Transverse colon (tissue), 4 donors: ENCODE measurements around the gene YWHAB. TPM values are rescaled to one million over a fixed set of nuclear protein-coding genes. Genes with fewer than 3 reads are reported as not detected.

Experiments
- DNase-seq: peaks from one replicate; pipeline ENCODE4 v3.0.0-alpha.2; 2019
- H3K27ac ChIP-seq, 4 donors: fragments of 200-600 bp; sonication (generic); 2 replicates each; pipeline ENCODE4 v1.5.1; 2016 to 2018; ENCODE audit warnings: inconsistent platforms in 4 of 4
- H3K27me3 ChIP-seq: fragments of 200-600 bp; sonication (generic); 2 replicates; pipeline ENCODE4 v1.5.1; 2017; ENCODE audit warnings: inconsistent platforms
- H3K36me3 ChIP-seq, 4 donors: fragments of 200-600 bp; sonication (generic); 2 replicates each; pipeline ENCODE4 v1.5.1; 2017 to 2019; ENCODE audit warnings: inconsistent platforms in 4 of 4
- H3K4me1 ChIP-seq, 4 donors: fragments of 200-600 bp; sonication (generic); 2 replicates each; pipeline ENCODE4 v1.5.1; 2017 to 2020; ENCODE audit warnings: inconsistent platforms in 4 of 4
- H3K4me3 ChIP-seq, 4 donors: fragments of 200-600 bp; sonication (generic); 1 replicate in 1 of 4; 2 replicates in 3 of 4; pipeline versions ENCODE4 v1.5.1 to v1.6.1; 2017 to 2019; ENCODE audit warnings: inconsistent platforms in 4 of 4
- H3K9me3 ChIP-seq, 2 donors: fragments of 200-600 bp; sonication (generic); 2 replicates each; pipeline ENCODE4 v1.5.1; 2017 to 2019; ENCODE audit warnings: inconsistent platforms in 2 of 2
- CTCF ChIP-seq, 5 experiments: fragments of 200-600 bp in 3 of 5; fragments of 450-650 bp in 2 of 5; sonication (generic) in 3 of 5; IDR thresholded peaks; 1 replicate in 2 of 5; 2 replicates in 3 of 5; pipeline ENCODE4 v1.5.1; 2016 to 2017; ENCODE audit warnings: antibody characterized with exemption in 5 of 5, inconsistent platforms in 3 of 5, mild to moderate bottlenecking in 2 of 5, moderate library complexity in 1 of 5
- EP300 ChIP-seq: sonication (generic); formaldehyde crosslinking; IDR thresholded peaks from one replicate; pipeline ENCODE4 v1.6.1; 2017; ENCODE audit warnings: antibody characterized with exemption, low read depth
- POLR2A ChIP-seq: fragments of 450-650 bp; IDR thresholded peaks from one replicate; pipeline ENCODE4 v1.6.1; 2016; ENCODE audit warnings: antibody characterized with exemption, mild to moderate bottlenecking, moderate library complexity
- POLR2AphosphoS5 ChIP-seq, 3 donors: sonication (generic); formaldehyde crosslinking; IDR thresholded peaks; one replicate each; pipeline ENCODE4 v1.6.1; 2016; ENCODE audit warnings: antibody characterized with exemption in 3 of 3
- WGBS, 2 donors: methylation state at CpG; one replicate each; pipeline ENCODE4 v1.1.5; 2018; ENCODE audit warnings: low coverage in 1 of 2; 5-methylcytosine and 5-hydroxymethylcytosine counted together
- in situ Hi-C, 4 donors: fragments of 200-750 bp; cut with MboI; loops; one replicate each; pipeline versions ENCODE4 v1.15.0 to v1.15.1; 2017; ENCODE audit warnings: low sequenced_read_pairs in 3 of 4, low pct_ligation_motif_present in 1 of 4, low pct_unique_long_range_greater_than_20kb in 1 of 4
- intact Hi-C: fragments of 100-400 bp; cut with DNase I; formaldehyde crosslinking; loops from one replicate; pipeline ENCODE4 v1.15.1; 2023; ENCODE audit warnings: low total_unique reads
- total RNA-seq, 4 donors: library from RNA; depleted of rRNA; stranded (reverse); fragments of >200 nt; gene quantifications; one replicate each; pipeline ENCODE4 v1.1.0, GENCODE V29; 2016

Gene YWHAB
- total RNA-seq, 4 donors from 2014 or later, result 73.2 to 170 (median 117) TPM

GRCh38 chr20:44936510-44936909 is 51.0 kb downstream of the YWHAB start:
- WGBS, 2 donors, result 95% methylated on average over 10 of the region's 10 CpGs; no CpG with 5 or more reads in 1 of the 2 donors
- intact Hi-C loops, result no loop called here
- Histone ChIP-seq H3K9me3 (no peaks in the 10 kb centered on the region), H3K4me3 (no peak overlapping the region), H3K27me3 (no peaks in the 10 kb centered on the region), H3K36me3 (no peaks in the 10 kb centered on the region), H3K27ac (no peak overlapping the region), H3K4me1 (no peaks in the 10 kb centered on the region)
- no peak for TF ChIP-seq POLR2AphosphoS5 (IDR thresholded peaks at IDR 0.05)
- TF ChIP-seq POLR2A, result no peak
- no peak for TF ChIP-seq EP300
- no peak for TF ChIP-seq CTCF (IDR thresholded peaks at IDR 0.05)
- in situ Hi-C loops, result no loop called here
- no peak for DNase-seq

GRCh38 chr20:44938637-44939036 is 53.1 kb downstream of the YWHAB start:
- Histone ChIP-seq H3K27ac (no peak overlapping the region), H3K27me3 (no peaks in the 10 kb centered on the region), H3K36me3 (peaks cover 0 to 13% (median 3%) of the 10 kb centered on the region in 4 donors), H3K4me1 (no peaks in the 10 kb centered on the region), H3K4me3 (no peak overlapping the region), H3K9me3 (no peaks in the 10 kb centered on the region)
- TF ChIP-seq EP300 (no peak), POLR2AphosphoS5 (IDR thresholded peaks at IDR 0.05) (no peak), CTCF (IDR thresholded peaks at IDR 0.05) (no peak), POLR2A (no peak)
- 77 to 100% methylated on average over 1 to 9 of the region's 9 CpGs for WGBS, 2 donors
- intact Hi-C loops (no loop called here), in situ Hi-C loops (no loop called here)
- DNase-seq, result no peak

GRCh38 chr20:44941120-44941691 is 55.7 kb downstream of the YWHAB start:
- WGBS, 2 donors, result 73% methylated on average over 7 of the region's 7 CpGs; no CpG with 5 or more reads in 1 of the 2 donors
- no peak for DNase-seq
- H3K27me3 ChIP-seq, result no peaks in the 10 kb centered on the region
- intact Hi-C loops (no loop called here), in situ Hi-C loops (no loop called here)
- H3K36me3 ChIP-seq, result peaks cover 0 to 20% (median 9%) of the 10 kb centered on the region in 4 donors
- no peak overlapping the region for H3K4me3 ChIP-seq
- H3K27ac ChIP-seq, result no peak overlapping the region
- H3K4me1 ChIP-seq, result no peaks in the 10 kb centered on the region
- no peak for TF ChIP-seq POLR2AphosphoS5 (IDR thresholded peaks at IDR 0.05)
- TF ChIP-seq EP300, result no peak
- no peak for TF ChIP-seq CTCF (IDR thresholded peaks at IDR 0.05)
- TF ChIP-seq POLR2A, result no peak
- H3K9me3 ChIP-seq, result no peaks in the 10 kb centered on the region

GRCh38 chr20:44942264-44942973 is 56.9 kb downstream of the YWHAB start:
- in situ Hi-C loops (no loop called here), intact Hi-C loops (no loop called here)
- H3K9me3 ChIP-seq, result no peaks in the 10 kb centered on the region
- DNase-seq, result no peak
- H3K4me1 ChIP-seq, result no peaks in the 10 kb centered on the region
- no peaks in the 10 kb centered on the region for H3K27me3 ChIP-seq
- TF ChIP-seq CTCF (IDR thresholded peaks at IDR 0.05) (no peak), POLR2A (no peak), POLR2AphosphoS5 (IDR thresholded peaks at IDR 0.05) (no peak), EP300 (no peak)
- 90 to 100% methylated on average over 1 to 4 of the region's 4 CpGs for WGBS, 2 donors
- no peak overlapping the region for H3K4me3 ChIP-seq
- H3K36me3 ChIP-seq, result peaks cover 0 to 20% (median 10%) of the 10 kb centered on the region in 4 donors
- no peak overlapping the region for H3K27ac ChIP-seq
